Endometrial microvascular endothelial cells (primary cell): Measurements from ENCODE around the gene NTRK2. TPM values are rescaled to one million over a fixed set of nuclear protein-coding genes. Genes with fewer than 3 reads are reported as not detected.

ENCODE experiments used
- in situ Hi-C: cut with HindIII; loops from 2 replicates; pipeline ENCODE4 v1.10.0; 2017; ENCODE audit warnings: low sequenced_read_pairs, low pct_unique_long_range_greater_than_20kb; ENCODE audit errors: inconsistent ontology term
- total RNA-seq: library from RNA; depleted of rRNA; stranded (reverse); fragments of >200 nt; gene quantifications from one replicate; pipeline ENCODE4 v1.2.3, GENCODE V29; 2015; ENCODE audit errors: inconsistent ontology term

Gene NTRK2
- total RNA-seq, 1 donor from 2014 or later = not detected

DNA sequence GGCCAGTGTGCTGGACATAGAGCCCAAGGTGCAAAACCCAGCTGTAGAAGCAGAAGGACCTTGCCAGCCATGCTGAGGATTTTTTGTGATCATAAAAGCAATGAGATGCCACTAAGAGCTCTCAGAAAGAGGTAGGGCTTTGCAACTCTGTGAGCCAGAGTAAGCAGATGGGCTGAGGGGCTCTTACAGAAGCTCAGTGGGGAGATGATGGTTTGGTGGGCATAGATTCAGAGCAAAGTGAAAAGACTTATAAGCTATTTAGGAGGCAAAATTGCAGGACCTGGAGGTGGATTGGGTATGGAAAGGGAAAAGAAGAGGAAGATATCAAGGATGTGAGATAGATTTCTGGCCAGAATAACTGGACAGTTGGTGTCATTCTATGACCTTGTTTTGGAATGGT lies 302.0 kb downstream of the NTRK2 start:
- in situ Hi-C loops = no loop called here

DNA sequence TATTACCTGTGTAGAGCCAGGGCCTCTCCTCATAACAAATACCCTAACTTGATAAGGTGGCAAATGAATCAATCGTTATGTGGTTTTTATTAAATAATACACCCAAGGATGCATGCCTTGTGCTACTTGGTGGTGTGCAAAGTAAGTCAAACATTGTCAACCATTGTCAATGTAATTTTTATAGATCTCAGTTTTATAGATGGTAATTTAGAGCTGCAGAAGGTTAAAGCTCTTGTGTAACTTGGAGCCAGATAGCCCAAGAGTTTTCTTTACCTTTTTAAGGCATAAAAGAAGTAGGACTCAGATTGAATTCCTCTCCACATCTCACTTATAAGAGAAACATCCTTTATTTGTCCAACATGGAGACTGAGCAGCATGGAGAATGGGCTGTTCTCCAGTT lies 304.7 kb downstream of the NTRK2 start:
- in situ Hi-C loops = no loop called here

DNA sequence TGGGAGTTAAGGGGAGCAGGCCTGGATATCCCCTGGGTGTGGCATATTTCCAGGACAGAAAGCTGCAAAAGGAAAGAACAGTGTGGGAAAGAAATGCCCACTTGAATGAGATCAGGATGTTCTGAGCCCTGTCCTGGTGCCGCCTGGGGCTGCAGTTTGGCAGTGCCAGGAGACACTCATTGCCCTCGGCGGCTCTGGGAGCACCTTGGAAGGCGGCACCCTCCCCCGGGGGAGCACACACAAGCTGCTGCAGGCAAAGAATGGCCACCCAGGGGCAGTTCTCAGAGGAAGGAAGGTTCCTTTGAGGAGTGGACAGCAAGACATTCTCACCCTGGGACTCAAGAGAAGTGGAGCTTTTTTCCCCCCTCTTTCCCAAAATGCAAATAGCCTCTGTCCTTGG lies 305.3 kb downstream of the NTRK2 start:
- in situ Hi-C loops = no loop called here

DNA sequence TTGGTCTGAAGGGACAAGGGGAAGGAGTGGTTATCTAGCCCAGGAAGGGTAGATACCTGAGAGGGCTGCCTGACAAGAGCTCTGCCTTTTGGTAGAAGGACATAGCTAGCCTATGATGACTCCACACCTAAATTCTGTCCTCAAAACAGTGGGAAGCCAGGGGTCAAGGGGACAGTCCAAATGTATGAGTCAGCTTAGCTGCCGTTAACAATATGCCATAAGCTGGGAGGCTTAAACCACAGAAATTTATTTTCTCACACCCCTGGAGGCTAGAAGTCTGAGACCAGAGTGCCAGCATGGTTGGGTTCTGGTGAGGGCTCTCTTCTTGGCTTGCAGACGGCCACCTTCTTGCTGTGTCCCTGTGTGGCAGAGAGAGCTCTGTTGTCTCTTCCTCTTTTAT lies 306.4 kb downstream of the NTRK2 start:
- in situ Hi-C loops = no loop called here

DNA sequence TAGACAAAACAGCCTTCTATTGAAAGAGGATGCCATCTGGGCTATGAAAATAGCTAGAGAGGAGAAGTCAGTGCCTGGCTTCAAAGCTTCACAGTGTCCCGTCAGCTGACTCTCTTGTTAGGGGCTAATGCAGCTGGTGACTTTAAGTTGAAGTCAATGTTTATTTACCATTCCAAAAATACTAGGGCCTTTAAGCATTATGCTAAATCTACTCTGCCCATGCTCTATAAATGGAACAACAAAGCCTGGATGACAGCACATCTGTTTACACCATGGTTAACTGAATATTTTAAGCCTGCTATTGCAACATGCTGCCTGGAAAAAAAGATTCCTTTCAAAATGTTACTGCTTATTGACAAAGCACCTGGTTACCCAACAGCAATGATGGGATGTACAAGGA lies 309.1 kb downstream of the NTRK2 start:
- in situ Hi-C loops = no loop called here

DNA sequence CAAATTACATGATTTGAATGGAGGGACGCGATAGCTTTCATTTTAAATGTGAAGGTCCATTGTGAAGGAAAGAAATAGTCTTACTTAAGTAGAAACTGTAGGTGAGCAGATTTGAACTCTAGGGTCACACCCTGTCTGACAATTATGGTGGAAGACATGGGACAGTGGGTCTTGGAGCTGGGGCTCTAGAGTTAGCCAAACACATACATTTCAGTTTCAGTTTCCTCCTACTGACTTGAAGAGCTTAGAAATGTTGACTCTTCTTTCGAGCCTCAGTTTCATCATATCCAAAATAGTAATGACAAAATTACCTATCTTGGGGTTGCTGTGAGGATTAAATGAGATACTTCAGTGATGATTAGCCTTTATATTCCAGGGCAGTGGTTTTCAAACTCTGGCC lies 314.2 kb downstream of the NTRK2 start:
- in situ Hi-C loops = no loop called here

DNA sequence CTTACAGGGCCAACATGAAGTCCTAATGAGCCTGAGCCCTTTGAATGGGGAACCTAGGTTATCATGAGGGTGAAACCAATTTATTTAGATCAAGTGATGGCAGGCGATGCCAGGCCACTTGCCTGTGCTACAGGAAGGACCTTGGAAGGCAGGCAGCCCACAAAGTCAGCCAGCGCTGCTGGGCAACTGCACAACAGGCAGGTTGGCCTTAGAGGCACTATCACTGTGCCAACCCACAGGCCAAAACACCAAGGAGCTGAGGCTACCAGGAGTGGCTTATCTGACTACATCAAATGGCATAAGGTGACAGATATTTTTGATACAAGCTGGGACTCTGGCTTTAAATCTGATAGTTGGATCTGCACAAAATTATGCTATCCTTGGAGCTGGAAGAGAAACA lies 319.1 kb downstream of the NTRK2 start:
- in situ Hi-C loops = no loop called here

DNA sequence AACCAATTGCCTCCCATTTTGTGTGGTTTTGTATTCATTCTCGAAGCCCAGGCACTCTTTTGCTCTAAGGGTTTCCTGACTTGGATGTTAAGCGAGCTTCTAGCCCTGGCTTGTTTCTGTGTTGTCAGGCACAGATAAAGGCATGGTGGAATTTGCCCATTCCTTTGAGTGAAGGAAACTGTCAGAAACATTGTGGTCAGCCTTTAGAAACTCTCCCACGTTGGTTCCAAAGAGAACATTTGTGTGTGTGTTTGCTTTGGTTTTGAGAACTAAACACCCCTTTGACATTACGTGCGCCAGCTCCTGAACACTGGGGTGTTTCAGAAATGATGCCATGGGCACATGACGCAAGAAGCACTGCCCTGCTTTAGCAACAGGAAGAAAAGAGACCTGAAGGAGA lies 320.9 kb downstream of the NTRK2 start:
- in situ Hi-C loops = no loop called here

DNA sequence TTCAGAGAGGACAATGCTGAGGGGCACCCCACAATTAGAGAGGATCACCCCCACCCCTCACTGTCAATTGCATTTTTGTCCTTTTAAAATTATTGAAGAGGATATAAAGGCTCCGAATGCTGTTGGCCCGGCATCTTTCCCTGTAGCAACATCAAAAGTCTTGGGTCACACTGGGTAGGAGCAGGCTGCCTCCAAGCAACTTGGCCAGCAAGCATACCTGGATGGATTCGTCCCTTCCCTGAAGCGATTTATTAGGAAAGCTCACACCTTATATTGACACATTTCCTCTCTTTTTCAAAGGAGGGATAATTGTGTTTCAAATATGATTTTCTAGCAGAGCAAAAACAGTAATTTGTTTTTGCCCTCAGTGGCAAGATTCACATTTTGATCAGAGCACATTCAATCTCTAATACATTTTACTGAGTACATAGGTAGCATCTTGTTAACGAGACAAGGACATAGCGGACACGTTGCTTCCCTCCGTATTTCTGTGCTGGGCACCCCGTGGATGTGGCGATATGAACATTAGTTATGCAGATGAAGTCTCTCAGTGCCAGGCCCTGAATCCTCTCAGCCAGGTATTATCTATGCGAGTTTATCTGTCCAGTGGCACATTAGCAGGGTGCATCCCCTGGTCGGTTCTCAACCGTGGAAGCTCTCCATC lies 321.5 kb downstream of the NTRK2 start:
- in situ Hi-C loops = no loop called here

DNA sequence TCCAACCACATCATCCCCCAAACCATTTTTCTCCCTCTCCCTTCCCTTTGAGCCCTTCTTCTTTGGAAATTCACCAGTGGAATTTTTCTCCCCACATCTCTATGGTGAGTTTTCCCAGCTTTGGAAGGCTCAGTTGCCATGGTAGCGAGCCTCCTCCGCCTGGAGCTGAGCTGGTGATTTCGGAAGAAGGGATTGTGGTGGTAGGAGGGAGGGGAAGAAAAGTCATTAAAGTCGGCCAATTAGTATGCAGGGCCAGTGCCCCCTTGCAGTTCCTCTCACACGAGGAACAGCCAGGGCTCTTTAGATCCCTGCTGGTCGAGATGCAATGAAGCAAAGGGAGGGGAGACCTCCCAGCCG lies 322.0 kb downstream of the NTRK2 start:
- in situ Hi-C loops = no loop called here

DNA sequence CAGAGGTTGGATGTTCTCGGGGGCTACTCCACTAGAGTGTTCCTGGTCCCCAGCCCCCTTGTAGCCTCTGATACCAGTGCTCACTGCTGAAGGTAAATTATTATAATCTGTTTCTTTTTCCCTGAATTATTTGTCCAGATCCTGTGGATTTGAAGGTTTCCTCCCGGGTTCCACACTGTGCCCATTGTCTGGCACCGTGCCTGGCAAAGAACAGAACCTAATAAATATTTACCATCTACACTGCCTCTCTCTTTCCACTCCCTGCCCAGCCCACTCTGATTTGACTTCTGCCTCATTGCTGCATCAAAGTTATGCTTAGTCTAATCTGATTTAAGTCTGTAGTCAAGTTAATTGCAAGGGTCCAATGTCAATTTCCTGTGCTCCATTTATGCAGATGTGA lies 322.9 kb downstream of the NTRK2 start:
- in situ Hi-C loops = no loop called here

DNA sequence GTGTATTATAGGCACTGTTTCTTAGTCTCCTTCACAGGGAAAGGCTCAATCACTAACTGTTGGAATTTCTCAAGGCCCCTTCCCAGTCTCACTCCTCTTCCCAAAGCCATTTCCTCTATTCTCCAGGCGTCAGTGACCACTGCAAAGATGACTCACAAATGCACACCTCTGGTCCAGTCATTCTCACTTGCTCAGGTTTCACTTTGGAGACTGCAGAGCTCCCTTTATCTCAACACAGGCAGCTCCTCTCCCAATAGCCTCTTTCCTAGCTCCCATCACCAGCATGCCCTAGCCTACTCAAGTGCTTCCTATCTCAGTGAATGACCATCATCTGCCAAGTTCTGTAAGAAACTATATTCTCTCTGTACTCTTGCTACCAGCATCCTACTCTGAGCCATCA lies 323.6 kb downstream of the NTRK2 start:
- in situ Hi-C loops = no loop called here

DNA sequence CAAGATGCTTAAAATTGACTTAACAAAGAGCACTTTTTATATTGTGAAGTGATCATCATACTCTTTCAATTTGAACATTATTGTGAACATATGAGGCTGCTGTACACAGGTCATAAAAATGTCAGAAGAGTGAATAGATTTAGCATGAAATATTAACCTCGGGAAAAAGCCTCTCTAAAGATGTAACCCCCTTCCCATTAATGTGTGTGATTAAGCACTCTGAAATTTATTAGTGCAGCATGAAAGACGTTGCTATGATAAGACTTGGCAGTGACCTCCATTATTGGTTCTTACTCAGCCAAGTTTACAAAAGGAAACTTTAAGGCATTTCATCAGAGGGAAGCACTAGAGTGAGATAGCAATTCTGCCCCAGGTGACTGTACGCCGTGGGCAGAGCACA lies 326.5 kb downstream of the NTRK2 start:
- in situ Hi-C loops = no loop called here

DNA sequence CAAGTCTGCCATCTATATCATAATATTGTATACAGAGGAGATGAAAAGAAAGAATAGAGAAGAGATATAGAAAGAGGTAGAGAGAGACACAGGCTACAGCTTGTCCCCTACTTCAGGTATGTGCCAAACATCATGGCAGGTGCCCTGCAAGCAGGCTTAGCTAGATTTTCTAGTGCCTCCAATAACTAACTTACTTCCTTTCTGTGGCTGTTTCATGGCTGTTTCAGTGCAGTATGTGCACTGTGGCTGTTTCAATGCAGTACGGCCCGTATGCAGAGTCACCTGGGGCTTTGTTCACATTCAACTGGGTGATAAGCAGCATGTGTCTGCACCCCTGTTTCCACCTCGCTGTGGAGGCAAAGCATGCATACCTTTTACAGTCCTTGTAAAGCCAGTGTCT lies 327.2 kb downstream of the NTRK2 start:
- in situ Hi-C loops = no loop called here

DNA sequence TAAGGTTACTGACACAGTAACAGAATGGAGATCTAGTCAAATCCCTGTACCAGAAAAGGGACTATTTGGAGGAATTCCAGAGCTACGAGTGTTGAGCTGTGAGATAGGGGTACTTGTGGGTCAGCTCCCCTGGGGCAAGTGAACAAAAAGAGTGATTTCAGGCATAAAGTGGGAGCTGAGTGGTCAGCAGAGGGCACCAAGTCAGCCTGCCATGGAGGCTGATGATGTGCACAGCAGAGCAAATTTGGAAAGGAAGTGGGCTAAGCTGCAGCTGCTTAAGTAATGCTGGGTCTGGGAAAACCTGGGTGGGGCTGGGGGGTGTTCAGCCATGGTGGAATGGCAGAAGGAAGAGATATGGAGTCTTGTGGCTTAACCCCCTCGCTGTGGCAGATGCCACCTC lies 327.9 kb downstream of the NTRK2 start:
- in situ Hi-C loops = no loop called here

DNA sequence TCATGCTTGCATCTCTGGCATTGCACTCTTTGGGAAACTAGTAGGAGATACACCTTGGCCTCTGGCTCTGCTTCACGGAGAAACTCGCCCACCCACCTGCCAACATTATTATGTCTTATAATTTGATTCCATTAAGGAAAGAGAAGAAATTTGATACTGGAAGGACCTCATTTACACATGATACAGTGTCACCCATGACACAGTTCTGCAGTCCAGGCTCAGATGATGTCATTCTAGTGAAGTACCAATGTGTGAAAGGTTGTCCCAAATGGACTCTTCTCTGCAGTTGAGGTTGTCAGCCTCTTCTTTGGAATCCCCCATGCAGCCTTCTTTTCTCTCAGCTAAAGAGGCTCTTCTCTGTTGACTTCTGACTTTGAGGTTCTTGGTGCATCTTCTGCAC lies 329.1 kb downstream of the NTRK2 start:
- in situ Hi-C loops = no loop called here

DNA sequence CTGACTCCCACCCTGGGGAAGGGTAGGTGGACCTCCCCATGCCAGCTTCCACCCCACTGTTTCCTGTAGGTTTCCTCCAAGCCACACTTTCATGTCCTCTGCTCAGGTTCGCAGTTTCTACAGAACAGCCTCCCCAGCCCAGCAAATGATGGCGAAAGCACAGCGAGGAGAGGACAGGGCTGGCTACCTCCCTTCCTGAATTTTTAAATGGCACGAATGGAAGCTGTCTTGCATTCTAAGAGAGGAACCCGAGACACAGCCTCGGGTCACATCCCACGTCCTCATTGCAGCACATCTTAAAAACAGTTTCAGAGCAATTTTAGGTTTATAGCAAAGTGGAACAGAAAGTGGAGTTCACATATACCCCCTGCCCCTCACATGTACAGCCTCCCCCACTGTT lies 330.3 kb downstream of the NTRK2 start:
- in situ Hi-C loops = no loop called here

DNA sequence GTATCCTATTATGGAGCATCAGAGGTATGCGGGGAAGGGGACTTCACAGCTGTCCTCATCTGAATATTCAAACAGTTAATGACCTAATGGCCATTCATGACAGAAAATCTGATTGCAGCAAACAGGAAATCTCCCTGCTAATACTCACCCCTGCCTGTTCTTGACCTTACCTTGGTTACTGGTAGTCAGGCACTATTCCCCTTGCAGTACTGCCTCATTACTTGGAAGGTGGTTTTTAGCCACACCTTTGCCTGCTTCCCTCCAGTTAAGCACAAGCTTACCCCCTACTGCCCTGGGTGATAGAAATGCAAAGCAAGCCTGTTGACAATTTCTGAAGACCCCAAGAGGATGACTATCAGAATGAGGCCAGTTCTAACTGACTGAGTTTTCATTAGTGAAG lies 332.4 kb downstream of the NTRK2 start:
- in situ Hi-C loops = no loop called here

DNA sequence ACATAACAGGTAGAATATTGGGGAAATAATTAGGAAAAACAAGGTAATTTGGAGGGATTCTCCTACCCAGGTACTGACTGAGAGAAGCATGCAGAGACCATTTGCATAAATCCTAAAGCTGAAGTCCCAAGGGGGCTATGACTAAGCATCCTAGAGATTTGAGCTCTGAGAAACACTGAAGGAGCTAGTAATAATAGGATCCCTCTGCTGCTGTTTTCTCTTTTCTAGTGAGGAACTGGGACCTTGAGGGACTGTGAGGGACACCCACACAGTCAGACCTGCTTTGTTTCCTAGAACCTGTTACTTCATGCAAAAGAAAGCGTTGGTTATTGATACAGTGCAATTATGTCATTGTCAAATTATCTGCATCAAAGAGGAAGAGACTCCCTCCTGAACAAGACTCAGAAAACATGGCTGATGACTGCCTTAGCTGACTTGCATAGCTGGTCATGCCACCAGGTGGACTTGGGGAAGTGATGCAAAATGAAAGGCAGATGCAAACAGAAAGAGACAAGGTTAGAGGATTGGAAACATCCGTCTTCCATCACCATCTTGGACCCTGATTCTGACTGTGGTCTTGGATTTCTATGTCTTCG lies 335.4 kb downstream of the NTRK2 start:
- in situ Hi-C loops = no loop called here

DNA sequence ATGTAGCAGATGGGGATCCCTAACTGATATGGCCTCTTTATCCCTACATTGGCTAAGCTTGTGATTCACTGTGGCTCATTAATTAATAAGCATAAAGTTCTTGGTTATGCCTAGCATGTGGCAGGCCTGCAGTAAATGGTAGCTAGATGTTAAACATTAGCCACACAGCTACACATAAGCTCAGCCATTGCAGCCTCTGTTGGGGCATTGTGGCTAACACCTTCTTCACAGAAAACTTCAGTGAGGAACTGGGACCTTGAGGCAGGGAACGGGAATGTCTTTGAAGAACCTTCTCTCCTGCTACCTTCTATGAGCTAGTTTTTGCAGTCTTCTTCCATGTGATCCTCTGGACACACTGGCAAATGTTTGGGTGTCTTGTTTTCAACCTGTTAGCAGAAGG lies 338.2 kb downstream of the NTRK2 start:
- in situ Hi-C loops = no loop called here

DNA sequence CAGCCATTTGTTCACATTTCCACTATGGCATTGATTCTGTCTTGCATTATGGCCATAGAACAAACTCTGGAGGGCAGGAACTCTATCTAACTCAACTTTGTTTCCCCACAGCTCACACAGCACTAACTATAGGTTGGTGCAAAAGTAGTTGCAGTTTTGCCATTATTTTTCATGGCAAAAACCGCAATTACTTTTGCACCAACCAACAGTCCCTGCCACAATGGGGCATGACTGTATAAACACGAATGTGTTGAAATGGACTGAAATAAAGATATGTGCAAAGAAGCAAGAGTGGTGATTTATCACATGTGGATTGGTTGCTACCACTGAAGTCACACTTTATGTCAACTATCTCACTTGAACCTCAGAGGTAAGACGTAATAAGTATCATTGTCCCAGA lies 338.7 kb downstream of the NTRK2 start:
- in situ Hi-C loops = no loop called here
